Thyroid gland (tissue), 4 donors: ENCODE data around the gene FADD. TPM values are rescaled to one million over a fixed set of nuclear protein-coding genes. Genes with fewer than 3 reads are reported as not detected.
"Not testable (repeated sequence)": the region's sequence is repeated elsewhere in the genome, so short reads cannot be mapped to it uniquely, and the experiment has no call there.

Experiments used
- DNase-seq, 2 donors: peaks; one replicate each; pipeline ENCODE4 v3.0.0-alpha.2; 2019
- H3K27ac ChIP-seq, 3 donors: fragments of 200-600 bp; sonication (generic); 1 replicate in 2 of 3; 2 replicates in 1 of 3; pipeline ENCODE4 v1.5.1; 2016 to 2019; ENCODE audit warnings: mild to moderate bottlenecking in 1 of 3, moderate library complexity in 1 of 3
- H3K27me3 ChIP-seq: fragments of 200-600 bp; sonication (generic); one replicate; pipeline ENCODE4 v1.5.1; 2019
- H3K36me3 ChIP-seq, 2 donors: fragments of 200-600 bp; sonication (generic); one replicate each; pipeline ENCODE4 v1.5.1; 2016 to 2019
- H3K4me1 ChIP-seq, 2 donors: fragments of 200-600 bp; sonication (generic); one replicate each; pipeline ENCODE4 v1.5.1; 2017 to 2019
- H3K4me3 ChIP-seq, 3 donors: fragments of 200-600 bp; sonication (generic); replicated peaks in 1 of 3; 1 replicate in 2 of 3; 2 replicates in 1 of 3; pipeline ENCODE4 v1.5.1; 2016; ENCODE audit warnings: mild to moderate bottlenecking in 1 of 3
- H3K9me3 ChIP-seq: fragments of 200-600 bp; sonication (generic); one replicate; pipeline ENCODE4 v1.5.1; 2017
- POLR2A ChIP-seq, 2 donors: fragments of 450-650 bp; IDR thresholded peaks; one replicate each; pipeline ENCODE4 v1.6.1; 2017; ENCODE audit warnings: antibody characterized with exemption in 2 of 2, mild to moderate bottlenecking in 2 of 2, moderate library complexity in 1 of 2
- WGBS, 2 donors: methylation state at CpG; one replicate each; pipeline ENCODE4 v1.1.5; 2017; 5-methylcytosine and 5-hydroxymethylcytosine counted together
- intact Hi-C: fragments of 100-400 bp; cut with DNase I; formaldehyde crosslinking; loops from one replicate; pipeline ENCODE4 v1.15.1; 2023
- total RNA-seq, 4 donors: library from RNA; depleted of rRNA; stranded (reverse); fragments of >200 nt; gene quantifications; one replicate each; pipeline ENCODE4 v1.2.3, GENCODE V29; 2016
- TF ChIP-seq, protein P1 (sequence below), 6 experiments: fragments of 200-600 bp in 3 of 6; fragments of 450-650 bp in 3 of 6; sonication (generic) in 3 of 6; IDR thresholded peaks; one replicate each; pipeline ENCODE4 v1.5.1; 2016 to 2019; ENCODE audit warnings: antibody characterized with exemption in 6 of 6, mild to moderate bottlenecking in 2 of 6, inconsistent platforms in 1 of 6, moderate library complexity in 1 of 6

Gene FADD
- total RNA-seq, 4 donors from 2014 or later, result 18.1 to 32.6 (median 21.1) TPM

GRCh38 chr11:70209391-70209912 lies 6.4 kb downstream of the FADD start:
- TF ChIP-seq POLR2A (IDR thresholded peaks at IDR 0.05), result no peak
- TF ChIP-seq, protein P1, sequence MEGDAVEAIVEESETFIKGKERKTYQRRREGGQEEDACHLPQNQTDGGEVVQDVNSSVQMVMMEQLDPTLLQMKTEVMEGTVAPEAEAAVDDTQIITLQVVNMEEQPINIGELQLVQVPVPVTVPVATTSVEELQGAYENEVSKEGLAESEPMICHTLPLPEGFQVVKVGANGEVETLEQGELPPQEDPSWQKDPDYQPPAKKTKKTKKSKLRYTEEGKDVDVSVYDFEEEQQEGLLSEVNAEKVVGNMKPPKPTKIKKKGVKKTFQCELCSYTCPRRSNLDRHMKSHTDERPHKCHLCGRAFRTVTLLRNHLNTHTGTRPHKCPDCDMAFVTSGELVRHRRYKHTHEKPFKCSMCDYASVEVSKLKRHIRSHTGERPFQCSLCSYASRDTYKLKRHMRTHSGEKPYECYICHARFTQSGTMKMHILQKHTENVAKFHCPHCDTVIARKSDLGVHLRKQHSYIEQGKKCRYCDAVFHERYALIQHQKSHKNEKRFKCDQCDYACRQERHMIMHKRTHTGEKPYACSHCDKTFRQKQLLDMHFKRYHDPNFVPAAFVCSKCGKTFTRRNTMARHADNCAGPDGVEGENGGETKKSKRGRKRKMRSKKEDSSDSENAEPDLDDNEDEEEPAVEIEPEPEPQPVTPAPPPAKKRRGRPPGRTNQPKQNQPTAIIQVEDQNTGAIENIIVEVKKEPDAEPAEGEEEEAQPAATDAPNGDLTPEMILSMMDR (IDR thresholded peaks at IDR 0.05), result no peak
- Histone ChIP-seq H3K36me3 (peaks cover 19 to 29% of the 10 kb centered on the region in 2 donors), H3K9me3 (no peaks in the 10 kb centered on the region), H3K4me3 (no peak overlapping the region), H3K4me1 (peaks cover 7 to 12% of the 10 kb centered on the region in 2 donors), H3K27ac (no peak overlapping the region), H3K27me3 (no peaks in the 10 kb centered on the region)
- WGBS, 2 donors, result 92 to 95% methylated on average over 6 of the region's 6 CpGs
- intact Hi-C loops, result loop anchor here (10.0 kb wide), 1 partner anchor 55 kb away; no protein-coding TSS in a partner anchor
- DNase-seq, result no peak

GRCh38 chr11:70210051-70210501 lies 7.0 kb downstream of the FADD start:
- TF ChIP-seq POLR2A (IDR thresholded peaks at IDR 0.05), result no peak
- TF ChIP-seq, protein P1 (IDR thresholded peaks at IDR 0.05), result no peak
- intact Hi-C loops, result no loop called here
- no peak for DNase-seq
- WGBS, 2 donors, result 85 to 89% methylated on average over 8 of the region's 8 CpGs
- Histone ChIP-seq H3K9me3 (no peaks in the 10 kb centered on the region), H3K4me3 (no peak overlapping the region), H3K4me1 (peaks cover 1 to 6% of the 10 kb centered on the region in 2 donors), H3K27me3 (no peaks in the 10 kb centered on the region), H3K36me3 (peaks cover 19 to 29% of the 10 kb centered on the region in 2 donors), H3K27ac (no peak overlapping the region)

DNA sequence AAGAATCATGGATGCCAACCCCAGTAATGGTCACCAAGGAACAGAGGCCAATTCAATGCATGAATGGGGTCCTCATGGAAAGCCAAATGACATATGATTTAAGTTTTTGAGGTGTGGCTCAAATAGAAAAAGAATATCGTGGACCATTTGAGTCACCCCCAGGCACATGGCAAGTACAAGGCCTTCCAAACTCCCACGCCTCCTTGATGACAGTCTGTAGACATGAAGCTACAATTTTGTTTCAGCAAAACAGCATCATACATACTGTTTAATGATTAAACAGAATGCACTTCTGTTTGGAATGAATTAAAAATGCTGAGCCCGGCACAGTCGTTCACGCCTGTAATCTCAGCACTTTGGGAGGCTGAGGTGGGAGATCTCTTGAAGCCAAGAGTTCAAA lies 7.4 kb downstream of the FADD start:
- no peak for DNase-seq
- peaks cover 0 to 6% of the 10 kb centered on the region in 2 donors for H3K4me1 ChIP-seq
- no peaks in the 10 kb centered on the region for H3K9me3 ChIP-seq
- TF ChIP-seq, protein P1 (IDR thresholded peaks at IDR 0.05), result no peak
- TF ChIP-seq POLR2A (IDR thresholded peaks at IDR 0.05), result no peak
- intact Hi-C loops, result no loop called here
- WGBS, 2 donors, result 88 to 91% methylated on average over 5 of the region's 5 CpGs
- no peaks in the 10 kb centered on the region for H3K27me3 ChIP-seq
- H3K27ac ChIP-seq, result no peak overlapping the region
- no peak overlapping the region for H3K4me3 ChIP-seq
- peaks cover 19 to 29% of the 10 kb centered on the region in 2 donors for H3K36me3 ChIP-seq

- H3K4me3 ChIP-seq, result no peak overlapping the region
- intact Hi-C loops, result no loop called here
- peaks cover 0 to 6% of the 10 kb centered on the region in 2 donors for H3K4me1 ChIP-seq
- no peaks in the 10 kb centered on the region for H3K27me3 ChIP-seq
- TF ChIP-seq, protein P1 (IDR thresholded peaks at IDR 0.05), result no peak
- no peak for TF ChIP-seq POLR2A (IDR thresholded peaks at IDR 0.05)
- DNase-seq, result peak in 1 of 2 donors; percentile 14
- H3K36me3 ChIP-seq, result peaks cover 5 to 17% of the 10 kb centered on the region in 2 donors
- WGBS, 2 donors, result 41 to 46% methylated on average over 6 to 13 of the region's 13 CpGs
- no peaks in the 10 kb centered on the region for H3K9me3 ChIP-seq
- no peak overlapping the region for H3K27ac ChIP-seq
These were observed 9.2 kb downstream of the FADD start for GRCh38 chr11:70212227-70212811.

GRCh38 chr11:70217388-70217787 lies 14.3 kb downstream of the FADD start:
- H3K4me1 ChIP-seq, H3K4me3 ChIP-seq, DNase-seq, H3K27ac ChIP-seq, H3K36me3 ChIP-seq, H3K27me3 ChIP-seq, H3K9me3 ChIP-seq, intact Hi-C loops: not testable (repeated sequence)
- 84 to 92% methylated on average over 5 of the region's 5 CpGs for WGBS, 2 donors

DNA sequence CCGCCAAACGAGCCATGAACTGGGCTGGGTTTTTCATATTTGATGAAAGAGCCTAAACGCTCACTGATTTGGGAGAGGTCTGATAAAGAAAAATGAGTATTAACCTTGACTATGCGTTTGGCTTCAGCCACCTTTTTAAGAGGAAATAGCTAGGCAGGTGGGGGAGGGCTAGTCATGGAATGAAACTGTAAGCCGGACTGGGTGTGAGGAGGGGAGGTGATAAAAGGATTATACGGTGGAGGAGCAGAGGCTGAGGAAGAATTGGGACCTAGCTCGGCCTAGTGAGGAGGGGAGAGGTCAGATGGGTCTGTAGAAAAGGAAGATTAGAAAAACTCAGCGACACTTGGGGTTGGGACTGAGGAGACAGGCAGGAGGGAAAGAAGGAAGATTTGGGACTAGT lies 15.0 kb downstream of the FADD start:
- H3K4me3 ChIP-seq, H3K27ac ChIP-seq, intact Hi-C loops, H3K9me3 ChIP-seq, DNase-seq, H3K4me1 ChIP-seq, H3K36me3 ChIP-seq, H3K27me3 ChIP-seq: not testable (repeated sequence)
- WGBS, 2 donors, result 67 to 74% methylated on average over 8 of the region's 8 CpGs
